Embryonic facial prominence (tissue), 1 donor: ENCODE results near the gene NCOA4.
"Not testable (repeated sequence)": the region's sequence is repeated elsewhere in the genome, so short reads cannot be mapped to it uniquely, and the experiment has no call there.

Experiments
- DNase-seq: peaks from one replicate; pipeline ENCODE4 v3.0.0-alpha.2; 2016; ENCODE audit errors: extremely low spot score

Gene NCOA4

GRCh38 chr10:46052057-46052790 is 21.8 kb upstream of the NCOA4 start:
- no peak for DNase-seq

DNA sequence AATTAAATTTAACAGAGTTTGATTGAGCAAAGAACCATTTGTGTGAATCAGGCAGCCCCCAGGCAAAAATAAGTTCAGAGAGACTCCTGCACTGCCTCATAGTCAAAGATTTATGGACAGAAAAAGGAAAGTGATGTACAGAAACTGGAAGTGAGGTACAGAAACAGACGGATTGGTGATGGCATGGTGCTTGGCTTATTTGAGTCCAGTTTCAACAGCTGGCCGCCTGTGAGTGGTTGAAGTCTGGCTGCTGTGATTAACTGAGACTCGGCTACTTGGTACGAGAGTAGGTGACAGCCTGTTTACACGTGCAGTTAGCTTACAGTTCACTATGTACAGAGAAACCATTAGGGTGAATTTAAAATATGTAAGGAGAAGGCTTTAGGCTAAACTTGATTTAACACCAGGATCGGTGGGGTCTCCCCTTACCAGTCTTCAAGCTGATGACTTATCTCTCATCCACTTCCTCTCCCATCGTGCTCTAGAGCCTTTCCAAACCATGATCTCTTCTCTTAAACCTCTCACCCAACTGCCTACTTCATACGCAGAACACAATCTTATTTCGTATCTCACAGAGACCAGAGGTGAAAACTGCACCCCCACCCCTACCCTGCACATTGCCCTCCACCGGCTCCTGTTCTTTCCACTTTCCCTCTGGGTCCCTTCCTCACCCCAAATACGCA is 20.7 kb upstream of the NCOA4 start:
- DNase-seq, result no peak

- DNase-seq, result not testable (repeated sequence)
Observed at GRCh38 chr10:46049497-46049831, 19.0 kb upstream of the NCOA4 start.

DNA sequence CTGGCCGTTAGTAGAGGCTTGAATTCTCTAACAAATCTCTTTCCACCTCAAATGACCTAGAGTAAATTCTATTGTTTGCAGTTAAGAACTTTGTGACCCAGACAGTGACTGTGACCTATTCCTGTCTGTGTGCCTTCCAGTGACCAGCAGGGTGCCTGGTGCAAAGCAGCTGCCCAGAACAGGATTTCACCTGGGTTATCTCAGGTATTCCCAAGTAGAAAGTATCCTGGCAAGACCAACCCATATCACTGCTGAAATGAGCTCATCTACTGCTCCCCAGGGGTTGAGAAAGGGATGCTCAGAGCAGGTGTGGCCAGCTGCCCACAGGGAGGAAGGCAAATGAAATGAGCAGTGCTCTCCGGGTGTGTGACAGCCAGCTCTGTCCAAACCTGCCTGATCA is 17.7 kb upstream of the NCOA4 start:
- no peak for DNase-seq

DNA sequence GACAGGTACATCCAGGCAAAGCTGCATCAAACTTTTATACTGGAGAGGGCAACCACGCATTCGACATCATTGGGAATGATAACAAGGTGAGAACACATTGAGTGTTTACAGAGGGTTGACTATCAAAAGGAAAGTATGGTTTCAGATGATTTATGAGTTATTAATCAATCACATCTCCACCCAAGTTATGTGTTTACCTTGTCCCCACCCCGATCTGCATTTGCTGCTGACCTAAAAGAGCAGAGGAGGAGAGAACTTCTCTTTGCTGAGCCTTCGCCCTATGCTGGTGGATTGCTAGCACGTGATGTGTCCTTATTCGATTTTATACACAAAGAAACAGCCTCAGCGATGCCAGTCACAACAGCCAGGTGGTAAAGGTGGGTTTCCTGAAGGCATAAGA is 15.8 kb upstream of the NCOA4 start, which contains the start of gene MSMB:
Gene MSMB (minus strand): TSS at position 9 of the 400 bp plus-strand sequence. CDS start 32 bp downstream, outside the sequence.
- no peak for DNase-seq

- no peak for DNase-seq
Observed at GRCh38 chr10:46042527-46042926, 12.1 kb upstream of the NCOA4 start.

DNA sequence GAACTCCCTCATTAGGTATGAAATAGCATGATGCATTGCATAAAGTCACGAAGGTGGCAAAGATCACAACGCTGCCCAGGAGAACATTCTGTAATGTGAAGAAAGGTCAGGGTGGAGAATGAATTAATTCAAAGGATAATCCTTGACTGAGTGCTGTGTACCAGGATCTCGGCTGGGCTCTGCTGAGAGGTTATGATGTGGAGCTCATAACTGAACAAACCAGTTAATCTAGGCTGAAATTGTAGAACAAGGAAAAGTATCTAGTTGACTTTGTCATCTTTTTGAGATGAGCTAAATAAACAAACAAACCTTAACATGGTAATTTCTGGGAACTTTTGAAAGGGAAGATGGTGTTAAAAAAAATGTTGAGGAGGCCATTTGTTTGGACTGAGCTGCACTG is 9.6 kb upstream of the NCOA4 start:
- DNase-seq, result no peak

DNA sequence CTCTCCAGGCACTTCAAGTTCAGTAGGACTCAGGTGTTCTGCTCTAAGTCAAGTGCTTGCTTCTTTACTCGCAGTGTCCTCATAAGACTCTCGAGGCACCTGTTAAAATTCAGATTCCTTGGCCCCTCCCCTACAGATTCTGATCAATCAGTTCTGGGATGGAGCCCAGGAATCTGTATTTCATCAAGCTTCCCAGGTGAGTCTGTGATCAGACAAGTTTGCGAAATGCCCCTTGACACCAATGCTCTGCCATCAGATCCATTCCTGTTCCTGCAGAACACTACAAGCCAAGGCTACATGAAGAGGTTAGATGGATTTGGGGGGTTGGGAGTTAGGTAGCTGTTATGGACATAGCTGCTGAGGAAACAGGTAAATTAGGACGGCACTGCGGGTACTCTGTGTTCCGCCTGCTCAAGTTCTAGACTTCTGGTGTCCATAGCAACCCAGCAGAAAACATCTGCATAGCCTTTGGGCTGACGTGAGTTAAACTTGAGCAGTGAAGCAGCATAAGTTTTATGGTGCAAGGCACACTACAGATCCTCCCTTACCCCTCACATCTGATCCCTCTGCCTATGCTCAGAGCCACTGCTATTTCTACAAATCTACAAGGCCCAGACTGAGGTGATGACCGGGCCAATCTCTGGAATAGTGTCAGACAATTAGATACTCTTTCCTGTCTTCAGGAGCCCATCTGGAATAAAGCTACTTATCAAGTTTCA is 6.8 kb upstream of the NCOA4 start:
- DNase-seq, result no peak

- DNase-seq, result no peak
Observed at GRCh38 chr10:46035923-46036849, 5.8 kb upstream of the NCOA4 start.

DNA sequence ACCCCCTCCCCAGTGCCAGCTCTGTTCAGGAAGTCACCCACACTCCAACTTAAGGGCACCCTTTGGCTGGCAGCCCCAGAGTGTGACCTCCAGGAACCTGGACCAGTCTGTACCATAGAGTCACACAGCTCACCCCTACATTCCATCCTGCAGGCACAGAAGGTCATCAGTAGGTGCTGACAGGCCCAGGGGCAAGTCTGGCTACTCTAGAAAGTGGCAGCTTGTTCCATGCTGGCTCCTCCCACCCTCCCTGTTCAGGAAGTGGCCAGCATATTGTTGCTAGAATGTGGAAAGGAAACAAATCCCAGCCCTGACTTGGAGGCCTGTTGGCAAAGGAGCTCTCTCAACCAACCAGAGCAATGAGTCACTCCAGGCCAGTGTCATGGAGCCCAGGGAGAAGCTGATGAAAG is 3.2 kb upstream of the NCOA4 start:
- DNase-seq, result no peak

GRCh38 chr10:46031648-46032532 is 1.5 kb upstream of the NCOA4 start:
- DNase-seq, result no peak

DNA sequence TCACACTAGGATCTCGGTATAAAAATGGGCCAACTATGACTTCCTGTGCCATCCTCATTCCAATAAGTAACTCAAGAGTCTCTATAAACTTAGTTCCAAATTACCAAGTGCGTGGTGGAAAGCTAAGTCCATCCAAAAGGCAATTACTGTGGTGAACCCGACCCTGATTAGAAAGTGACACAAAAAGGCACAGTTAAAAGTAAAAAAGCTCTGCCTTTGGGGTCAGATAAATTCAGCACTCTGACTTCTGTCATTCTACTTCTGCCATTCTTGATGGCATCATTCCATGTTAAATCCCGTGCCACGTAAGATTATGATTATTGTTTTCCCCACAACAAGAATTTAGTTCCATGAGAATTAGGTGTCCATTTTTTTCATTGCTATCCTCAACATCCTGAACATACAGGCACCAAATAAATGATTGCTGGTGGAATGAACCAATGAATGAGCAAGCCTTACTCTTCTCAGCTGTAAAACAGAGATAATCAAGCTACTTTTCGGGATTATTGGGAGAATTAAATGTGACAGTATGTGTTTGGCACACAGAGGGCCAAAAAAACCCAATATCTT is 877 bp downstream of the NCOA4 start:
- DNase-seq, result no peak

- DNase-seq, result no peak
Observed at GRCh38 chr10:46028584-46029460, 1.6 kb downstream of the NCOA4 start.

GRCh38 chr10:46026106-46026505 is 4.3 kb downstream of the NCOA4 start:
- DNase-seq, result no peak

DNA sequence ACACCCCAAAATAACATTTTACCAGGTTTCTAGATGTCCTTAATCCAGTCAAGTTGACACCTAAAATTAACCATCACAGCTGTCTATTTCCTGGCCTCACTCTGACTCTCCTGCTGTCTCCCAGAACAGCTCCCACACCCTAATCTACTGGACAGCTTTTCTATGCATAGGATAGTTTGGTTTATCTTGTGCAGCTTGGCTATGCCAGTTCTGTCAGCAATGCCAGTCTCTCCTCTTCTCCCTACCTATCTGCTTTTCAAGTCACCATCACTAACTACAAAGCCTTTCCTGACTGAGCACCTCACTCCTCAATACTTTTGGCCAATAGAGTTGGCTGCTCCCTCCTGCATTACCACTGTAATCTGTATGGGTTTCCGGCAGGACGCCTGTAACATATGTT is 5.0 kb downstream of the NCOA4 start:
- no peak for DNase-seq

DNA sequence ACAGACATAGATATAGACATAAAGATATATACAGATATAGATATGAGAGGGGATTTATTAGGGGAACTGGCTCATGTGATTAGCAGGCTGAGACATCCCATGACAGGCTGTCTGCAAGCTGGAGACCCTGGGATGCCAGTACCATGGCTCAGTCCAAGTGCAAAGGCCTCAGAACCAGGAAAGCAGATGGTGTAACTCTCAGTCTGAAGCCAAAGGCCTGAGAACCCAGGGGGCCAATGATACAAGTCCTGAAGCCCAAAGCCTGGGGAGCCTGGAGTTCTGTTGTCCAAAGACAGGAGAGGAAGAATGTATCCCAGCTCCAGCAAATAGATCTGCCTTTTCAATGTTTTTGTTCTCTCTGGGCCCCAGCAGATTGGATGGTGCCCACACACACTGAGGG is 5.5 kb downstream of the NCOA4 start:
- DNase-seq, result no peak

DNA sequence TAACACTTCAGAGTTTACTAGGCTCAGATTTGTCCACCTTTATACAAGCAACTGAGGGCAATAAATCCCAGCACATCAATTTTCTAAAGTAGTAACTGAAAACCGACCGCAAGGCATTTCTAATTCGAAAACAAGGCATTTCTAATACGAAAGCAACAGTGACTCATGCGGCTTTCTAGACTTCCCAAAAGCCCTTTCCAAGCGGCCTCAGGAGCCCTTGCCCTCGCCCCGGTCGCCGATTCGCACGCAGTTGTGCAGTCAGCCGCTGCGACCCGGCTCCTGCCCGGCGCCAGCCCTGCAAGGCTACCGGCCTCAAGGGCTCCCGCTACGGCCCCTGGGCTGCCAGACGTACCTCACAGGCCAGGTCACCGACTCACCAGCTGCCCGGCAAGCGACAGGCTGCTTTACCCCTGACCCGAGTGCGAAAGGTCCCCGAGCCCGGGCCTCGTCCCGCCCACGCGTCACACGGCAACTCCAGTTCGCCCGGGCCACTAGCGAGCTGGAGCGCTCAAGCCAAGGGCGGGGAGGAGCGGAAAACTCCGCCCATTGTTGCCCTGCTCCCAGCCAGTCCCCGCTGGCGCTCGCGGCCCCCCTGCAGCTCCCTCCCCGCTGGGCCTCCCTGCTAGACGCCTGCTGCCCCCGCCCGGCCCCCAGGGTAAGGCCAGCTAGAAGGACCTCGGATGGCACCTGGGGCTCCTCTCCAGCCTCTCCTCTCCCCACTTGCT is 7.3 kb downstream of the NCOA4 start:
- DNase-seq, result peak; percentile 45

DNA sequence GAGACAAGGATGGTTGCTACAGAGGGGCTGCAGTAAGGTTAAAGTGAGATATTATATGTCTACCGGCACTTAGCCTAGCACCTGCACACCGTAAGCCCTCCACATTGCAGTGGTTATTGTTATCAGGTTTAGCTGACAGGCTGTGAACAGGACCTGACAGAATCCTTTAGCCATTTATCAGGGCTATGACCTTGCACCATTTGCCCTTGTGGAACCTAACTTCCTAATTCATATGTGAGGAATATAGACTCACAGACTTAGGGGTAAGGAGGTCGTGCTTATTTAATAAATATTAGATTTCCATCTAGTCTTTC is 10.1 kb downstream of the NCOA4 start:
- no peak for DNase-seq
